Astrocyte (in vitro differentiated cells and primary cell): Measurements from ENCODE around the gene EFCAB13. TPM values are rescaled to one million over a fixed set of nuclear protein-coding genes. Genes with fewer than 3 reads are reported as not detected.
"Not testable (repeated sequence)": the region's sequence is repeated elsewhere in the genome, so short reads cannot be mapped to it uniquely, and the experiment has no call there.

Source experiments
- DNase-seq: peaks from one replicate; pipeline ENCODE4 v3.0.0-alpha.2; 2010; ENCODE audit warnings: low read depth
- FAIRE-seq: peaks from 2 replicates; lab custom pipeline; 2011; peaks lifted over from hg19 to GRCh38; lab: Jason Lieb, UNC
- H2AFZ ChIP-seq: 2 replicates; pipeline ENCODE4 v1.6.0; 2012; ENCODE audit warnings: low read depth, low read length, inconsistent platforms
- H3K27ac ChIP-seq: 2 replicates; pipeline ENCODE4 v1.5.1; 2011; ENCODE audit warnings: low read depth, low read length, inconsistent platforms
- H3K27me3 ChIP-seq: 2 replicates; pipeline ENCODE4 v1.6.0; 2011; ENCODE audit warnings: low read length, inconsistent platforms; ENCODE audit not compliant: insufficient read depth
- H3K36me3 ChIP-seq: 2 replicates; pipeline ENCODE4 v1.5.1; 2011; ENCODE audit warnings: low read length, inconsistent platforms; ENCODE audit not compliant: insufficient read depth
- H3K4me1 ChIP-seq: 2 replicates; pipeline ENCODE4 v1.5.1; 2011; ENCODE audit warnings: low read length, inconsistent platforms; ENCODE audit not compliant: insufficient read depth
- H3K4me2 ChIP-seq: 2 replicates; pipeline ENCODE4 v1.6.0; 2012; ENCODE audit warnings: low read length, inconsistent platforms
- H3K4me3 ChIP-seq: 2 replicates; pipeline ENCODE4 v1.5.1; 2011; ENCODE audit warnings: low read depth, mild to moderate bottlenecking, low read length, inconsistent platforms; ENCODE audit not compliant: insufficient read depth
- H3K79me2 ChIP-seq: 2 replicates; pipeline ENCODE4 v1.6.0; 2012; ENCODE audit warnings: mild to moderate bottlenecking, low read length, inconsistent platforms; ENCODE audit not compliant: insufficient read depth
- H3K9ac ChIP-seq: 2 replicates; pipeline ENCODE4 v1.6.0; 2012; ENCODE audit warnings: mild to moderate bottlenecking, low read length, inconsistent platforms
- H3K9me3 ChIP-seq: 2 replicates; pipeline ENCODE4 v1.5.1; 2012; ENCODE audit warnings: low read depth, mild to moderate bottlenecking, low read length, inconsistent platforms; ENCODE audit not compliant: insufficient read depth
- H4K20me1 ChIP-seq: 2 replicates; pipeline ENCODE4 v1.6.0; 2012; ENCODE audit warnings: low read length, inconsistent platforms; ENCODE audit not compliant: insufficient read depth
- H3K27ac Mint-ChIP-seq: one replicate; pipeline ENCODE4 v1.8.0; 2021; ENCODE audit warnings: mild to moderate bottlenecking, mixed read lengths; ENCODE audit not compliant: unreplicated experiment
- H3K27me3 Mint-ChIP-seq: one replicate; pipeline ENCODE4 v1.8.0; 2021; ENCODE audit warnings: low read depth, mixed read lengths; ENCODE audit not compliant: unreplicated experiment
- H3K36me3 Mint-ChIP-seq: one replicate; pipeline ENCODE4 v1.8.0; 2021; ENCODE audit warnings: low read depth, mixed read lengths; ENCODE audit not compliant: unreplicated experiment
- H3K4me1 Mint-ChIP-seq: one replicate; pipeline ENCODE4 v1.8.0; 2021; ENCODE audit warnings: low read depth, mixed read lengths; ENCODE audit not compliant: unreplicated experiment
- H3K4me3 Mint-ChIP-seq: one replicate; pipeline ENCODE4 v1.8.0; 2021; ENCODE audit warnings: mild to moderate bottlenecking, moderate library complexity, mixed read lengths; ENCODE audit not compliant: unreplicated experiment
- H3K9me3 Mint-ChIP-seq: one replicate; pipeline ENCODE4 v1.8.0; 2021; ENCODE audit warnings: mild to moderate bottlenecking, mixed read lengths; ENCODE audit not compliant: unreplicated experiment
- CTCF ChIP-seq: IDR thresholded peaks from 2 replicates; pipeline ENCODE4 v1.5.1; 2011; ENCODE audit warnings: low read depth, mild to moderate bottlenecking, inconsistent platforms, low read length, moderate library complexity; ENCODE audit not compliant: insufficient read depth
- EZH2 ChIP-seq: IDR thresholded peaks from 2 replicates; pipeline ENCODE4 v1.6.1; 2012; ENCODE audit warnings: mild to moderate bottlenecking, low read length, inconsistent platforms; ENCODE audit not compliant: insufficient read depth
- total RNA-seq: library from RNA; stranded (reverse); gene quantifications from 2 replicates; pipeline ENCODE4 v1.2.1, GENCODE V29; 2021

EFCAB13 gene
- total RNA-seq, 1 donor from 2014 or later: 0.66 TPM

- H3K4me1 Mint-ChIP-seq: no peaks in the 10 kb centered on the region
- no peak overlapping the region for H3K27ac ChIP-seq
- peaks cover 10% of the 10 kb centered on the region for H3K27me3 Mint-ChIP-seq
- no peak overlapping the region for H3K9ac ChIP-seq
- H3K4me2 ChIP-seq: no peak overlapping the region
- no peak overlapping the region for H3K4me3 ChIP-seq
- H3K36me3 Mint-ChIP-seq: peaks cover 7% of the 10 kb centered on the region
- H4K20me1 ChIP-seq: no peaks in the 10 kb centered on the region
- H3K9me3 Mint-ChIP-seq: peaks cover 12% of the 10 kb centered on the region
- DNase-seq (no peak), FAIRE-seq (no peak)
- H3K79me2 ChIP-seq: no peaks in the 10 kb centered on the region
- no peak overlapping the region for H3K27ac Mint-ChIP-seq
- no peaks in the 10 kb centered on the region for H3K4me1 ChIP-seq
- H3K36me3 ChIP-seq: no peaks in the 10 kb centered on the region
- no peak overlapping the region for H3K4me3 Mint-ChIP-seq
- TF ChIP-seq EZH2: no peak
- TF ChIP-seq CTCF: no peak
- H3K9me3 ChIP-seq: no peaks in the 10 kb centered on the region
- H3K27me3 ChIP-seq: no peaks in the 10 kb centered on the region
- H2AFZ ChIP-seq: no peak overlapping the region
Observed at GRCh38 chr17:47427985-47428384, 104.2 kb downstream of the EFCAB13 start.

- not testable (repeated sequence) for H3K27me3 Mint-ChIP-seq, H4K20me1 ChIP-seq, H3K36me3 ChIP-seq, H3K9me3 ChIP-seq, H3K27ac ChIP-seq, H3K4me1 Mint-ChIP-seq, H3K79me2 ChIP-seq, H3K9ac ChIP-seq, H2AFZ ChIP-seq, FAIRE-seq, H3K27me3 ChIP-seq, H3K4me2 ChIP-seq, H3K27ac Mint-ChIP-seq, H3K4me3 ChIP-seq, DNase-seq, H3K4me3 Mint-ChIP-seq, H3K4me1 ChIP-seq
- H3K9me3 Mint-ChIP-seq: peaks cover 10% of the 10 kb centered on the region
- H3K36me3 Mint-ChIP-seq: peaks cover 10% of the 10 kb centered on the region
Observed at GRCh38 chr17:47432240-47432639, 108.5 kb downstream of the EFCAB13 start.

- no peak for TF ChIP-seq EZH2
- TF ChIP-seq CTCF: no peak
- Mint-ChIP-seq H3K36me3 (no peaks in the 10 kb centered on the region), H3K9me3 (no peaks in the 10 kb centered on the region), H3K27me3 (no peaks in the 10 kb centered on the region), H3K4me1 (no peaks in the 10 kb centered on the region), H3K4me3 (no peak overlapping the region), H3K27ac (no peak overlapping the region)
- no peaks in the 10 kb centered on the region for H3K36me3 ChIP-seq
- no peak for DNase-seq
- no peaks in the 10 kb centered on the region for H4K20me1 ChIP-seq
- H3K79me2 ChIP-seq: no peaks in the 10 kb centered on the region
- no peak overlapping the region for H3K4me3 ChIP-seq
- H3K4me2 ChIP-seq: no peak overlapping the region
- no peaks in the 10 kb centered on the region for H3K4me1 ChIP-seq
- no peak overlapping the region for H3K27ac ChIP-seq
- no peak overlapping the region for H3K9ac ChIP-seq
- no peak for FAIRE-seq
- no peaks in the 10 kb centered on the region for H3K9me3 ChIP-seq
- H3K27me3 ChIP-seq: no peaks in the 10 kb centered on the region
- H2AFZ ChIP-seq: no peak overlapping the region
Observed at GRCh38 chr17:47465165-47465564, 141.4 kb downstream of the EFCAB13 start.

- not testable (repeated sequence) for H2AFZ ChIP-seq, H3K27me3 ChIP-seq, H3K4me3 ChIP-seq, H3K27ac Mint-ChIP-seq, H3K4me1 ChIP-seq, H3K9me3 ChIP-seq, H3K27ac ChIP-seq, H3K9ac ChIP-seq, H4K20me1 ChIP-seq, H3K9me3 Mint-ChIP-seq, H3K36me3 ChIP-seq, H3K4me3 Mint-ChIP-seq, H3K27me3 Mint-ChIP-seq, H3K4me2 ChIP-seq, FAIRE-seq, H3K4me1 Mint-ChIP-seq, DNase-seq, H3K36me3 Mint-ChIP-seq, H3K79me2 ChIP-seq
Observed at GRCh38 chr17:47466976-47467375, 143.2 kb downstream of the EFCAB13 start.
